Right lobe of liver (tissue), 4 donors: ENCODE results near the gene DYNC2I2.

ENCODE experiments used
- POLR2A ChIP-seq: fragments of 450-650 bp; IDR thresholded peaks from one replicate; pipeline ENCODE4 v1.6.1; 2017; ENCODE audit warnings: antibody characterized with exemption, mild to moderate bottlenecking
- TF ChIP-seq, protein P1 (sequence below), 4 donors: fragments of 200-600 bp in 3 of 4; fragments of 450-650 bp in 1 of 4; IDR thresholded peaks; one replicate each; pipeline versions ENCODE4 v1.5.1 to v1.8.0; 2016 to 2022; ENCODE audit warnings: antibody characterized with exemption in 4 of 4, mild to moderate bottlenecking in 2 of 4
- donor health status: DM: no; HTN: no; CAD: no.
- donor health status: DM: no; HTN: no; CAD: no.
- donor health status: DM: no; HTN: yes; CAD: no.

GRCh38 chr9:128654481-128654880 lies 2.2 kb downstream of the DYNC2I2 start:
- TF ChIP-seq, protein P1, sequence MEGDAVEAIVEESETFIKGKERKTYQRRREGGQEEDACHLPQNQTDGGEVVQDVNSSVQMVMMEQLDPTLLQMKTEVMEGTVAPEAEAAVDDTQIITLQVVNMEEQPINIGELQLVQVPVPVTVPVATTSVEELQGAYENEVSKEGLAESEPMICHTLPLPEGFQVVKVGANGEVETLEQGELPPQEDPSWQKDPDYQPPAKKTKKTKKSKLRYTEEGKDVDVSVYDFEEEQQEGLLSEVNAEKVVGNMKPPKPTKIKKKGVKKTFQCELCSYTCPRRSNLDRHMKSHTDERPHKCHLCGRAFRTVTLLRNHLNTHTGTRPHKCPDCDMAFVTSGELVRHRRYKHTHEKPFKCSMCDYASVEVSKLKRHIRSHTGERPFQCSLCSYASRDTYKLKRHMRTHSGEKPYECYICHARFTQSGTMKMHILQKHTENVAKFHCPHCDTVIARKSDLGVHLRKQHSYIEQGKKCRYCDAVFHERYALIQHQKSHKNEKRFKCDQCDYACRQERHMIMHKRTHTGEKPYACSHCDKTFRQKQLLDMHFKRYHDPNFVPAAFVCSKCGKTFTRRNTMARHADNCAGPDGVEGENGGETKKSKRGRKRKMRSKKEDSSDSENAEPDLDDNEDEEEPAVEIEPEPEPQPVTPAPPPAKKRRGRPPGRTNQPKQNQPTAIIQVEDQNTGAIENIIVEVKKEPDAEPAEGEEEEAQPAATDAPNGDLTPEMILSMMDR (IDR thresholded peaks at IDR 0.05), result no peak
- TF ChIP-seq POLR2A, result no peak
